ENCODE data around the gene ATP8A2. TPM values are rescaled to one million over a fixed set of nuclear protein-coding genes. Genes with fewer than 3 reads are reported as not detected.
"Not testable (repeated sequence)": the region's sequence is repeated elsewhere in the genome, so short reads cannot be mapped to it uniquely, and the experiment has no call there.

ATP8A2 gene
- polyA plus RNA-seq, 4 donors: 5.4 to 6.7 (median 5.7) TPM

DNA sequence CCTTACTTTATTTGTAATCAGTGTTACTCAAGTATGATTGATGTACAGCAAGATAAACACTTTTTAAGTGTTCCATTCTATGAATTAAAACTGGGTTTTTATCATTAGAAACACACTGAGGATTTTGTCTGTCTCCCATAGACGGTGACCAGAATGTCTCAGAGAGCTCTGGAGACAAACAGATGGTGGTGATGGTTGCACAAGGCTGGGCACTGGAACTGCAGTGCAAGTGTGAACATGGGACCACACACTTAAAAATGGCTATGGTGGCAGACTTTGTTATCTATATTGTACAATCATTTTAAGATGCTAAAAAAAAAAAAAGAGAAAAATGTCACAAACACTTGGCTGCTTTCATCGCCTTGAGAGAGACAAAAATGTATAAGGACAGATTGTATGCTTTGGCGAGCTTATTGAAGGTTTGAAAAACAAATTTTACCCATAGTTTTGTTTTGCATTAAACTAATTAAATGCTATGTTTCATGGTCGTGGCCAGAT is 407.1 kb downstream of the ATP8A2 start:
- no peak for DNase-seq (ENCODE audit: low read depth in 4 of 4, low spot score in 2 of 4)

DNA sequence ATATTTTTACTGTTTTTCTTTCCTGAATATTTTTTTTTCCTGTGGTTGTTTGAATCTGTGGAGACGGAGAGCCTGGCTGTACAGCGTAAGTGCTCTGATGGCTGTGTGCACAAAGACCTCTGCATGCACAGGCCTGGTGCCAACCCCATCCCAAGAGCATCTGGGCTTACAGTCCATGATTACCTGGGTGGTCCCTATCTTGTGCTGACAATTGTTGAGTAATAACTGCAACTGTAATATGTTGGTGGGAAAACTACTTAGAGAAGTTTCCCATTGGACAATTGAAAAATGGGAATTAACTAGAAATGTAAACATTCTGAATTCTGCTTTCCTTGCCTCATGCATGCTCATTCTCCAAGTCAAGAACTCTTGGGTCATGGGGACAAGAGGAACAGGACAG is 411.3 kb downstream of the ATP8A2 start:
- no peak for DNase-seq (ENCODE audit: low read depth in 4 of 4, low spot score in 2 of 4)

DNA sequence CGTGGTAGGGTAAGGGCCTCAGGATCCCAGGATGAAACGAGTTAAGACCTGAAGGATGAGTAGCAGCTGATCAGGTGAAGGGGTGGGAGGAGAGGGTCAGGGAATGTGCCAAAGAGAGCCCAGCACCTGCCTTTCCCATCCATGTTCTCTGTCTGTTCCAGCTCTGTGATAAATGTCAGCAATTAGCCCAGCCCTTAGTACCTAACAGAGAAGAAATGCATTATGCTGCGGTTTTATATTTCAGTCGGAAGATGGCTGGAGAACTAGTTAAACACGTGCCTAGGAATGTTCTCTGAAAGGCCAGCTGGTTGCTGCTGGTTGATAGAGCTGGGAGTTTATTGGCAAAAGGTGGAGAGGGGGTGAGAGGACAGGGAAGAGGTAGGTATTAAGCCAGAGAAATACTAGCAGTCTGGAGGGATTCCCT is 411.8 kb downstream of the ATP8A2 start:
- DNase-seq (ENCODE audit: low read depth in 4 of 4, low spot score in 2 of 4): no peak

DNA sequence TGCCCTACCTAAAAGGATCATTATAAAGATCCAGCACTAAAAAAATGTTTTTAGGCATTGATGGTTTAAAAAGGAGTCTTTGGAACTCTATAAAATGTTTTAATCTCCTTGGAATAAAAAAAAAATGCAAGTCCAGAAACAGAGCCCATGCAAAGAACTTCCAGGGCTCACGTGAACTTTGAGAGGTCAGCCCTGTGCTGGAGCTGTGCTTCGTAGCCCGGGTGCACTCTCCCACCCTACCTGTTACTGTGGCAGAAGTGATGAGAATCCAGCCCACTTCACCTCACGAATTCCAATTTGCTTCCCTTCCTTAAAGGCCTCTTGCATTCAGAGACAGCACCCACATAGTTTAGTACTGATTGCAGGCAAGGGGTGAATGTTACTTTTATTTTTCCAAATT is 412.3 kb downstream of the ATP8A2 start:
- no peak for DNase-seq (ENCODE audit: low read depth in 4 of 4, low spot score in 2 of 4)

DNA sequence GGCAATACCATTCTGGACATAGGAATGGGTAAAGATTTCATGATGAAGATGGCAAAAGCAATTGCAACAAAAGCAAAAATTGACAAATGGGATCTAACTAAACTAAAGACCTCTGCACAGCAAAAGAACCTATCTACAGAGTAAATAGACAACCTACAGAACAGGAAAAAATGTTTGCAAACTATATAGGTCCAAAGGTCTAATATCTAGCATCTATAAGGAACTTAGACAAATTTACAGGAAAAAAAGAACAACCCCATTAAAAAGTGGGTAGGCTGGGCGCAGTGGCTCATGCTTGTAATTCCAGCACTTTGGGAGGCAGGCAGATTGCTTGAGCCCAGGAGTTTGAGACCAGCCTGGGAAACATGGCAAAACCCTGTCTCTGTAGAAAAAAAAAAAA is 418.4 kb downstream of the ATP8A2 start:
- DNase-seq (ENCODE audit: low read depth in 4 of 4, low spot score in 2 of 4): not testable (repeated sequence)

DNA sequence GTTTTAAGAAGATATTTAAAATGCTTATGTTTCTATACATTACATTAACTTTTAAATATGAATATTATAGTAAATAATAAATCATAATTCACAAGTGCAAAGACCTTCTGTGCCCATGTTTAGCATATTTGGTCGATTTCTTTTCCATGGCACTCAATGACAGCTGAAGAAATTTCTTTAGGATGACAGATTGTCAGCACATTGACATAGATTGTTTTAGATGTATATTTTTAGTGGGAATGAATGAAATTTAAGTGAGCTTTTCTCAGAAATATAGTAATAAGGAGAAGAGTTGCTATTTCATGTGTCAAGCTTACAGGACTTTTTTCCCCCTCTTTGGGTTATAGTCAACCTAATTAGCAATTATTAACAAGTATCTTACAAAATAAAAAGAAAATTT is 423.5 kb downstream of the ATP8A2 start:
- DNase-seq (ENCODE audit: low read depth in 4 of 4, low spot score in 2 of 4): no peak

DNA sequence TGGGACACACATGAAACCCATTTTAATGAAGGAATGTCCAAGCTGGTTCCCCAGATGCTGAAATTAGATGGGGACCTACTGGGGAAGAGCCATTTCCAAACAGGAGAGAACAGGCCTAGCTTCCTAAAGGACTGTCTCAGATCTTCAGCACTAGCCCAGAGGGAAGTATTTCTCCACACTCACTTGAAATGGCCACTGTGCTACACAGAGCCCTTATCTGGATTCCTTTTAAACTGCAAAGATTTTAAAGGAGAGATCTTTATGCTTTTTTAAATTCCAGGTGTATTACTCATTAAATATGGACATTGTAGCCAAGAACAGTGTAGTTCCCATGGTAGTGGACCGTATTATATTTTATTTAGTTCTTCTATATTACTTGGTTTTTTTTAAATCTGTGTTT is 424.7 kb downstream of the ATP8A2 start:
- DNase-seq (ENCODE audit: low read depth in 4 of 4, low spot score in 2 of 4): no peak

DNA sequence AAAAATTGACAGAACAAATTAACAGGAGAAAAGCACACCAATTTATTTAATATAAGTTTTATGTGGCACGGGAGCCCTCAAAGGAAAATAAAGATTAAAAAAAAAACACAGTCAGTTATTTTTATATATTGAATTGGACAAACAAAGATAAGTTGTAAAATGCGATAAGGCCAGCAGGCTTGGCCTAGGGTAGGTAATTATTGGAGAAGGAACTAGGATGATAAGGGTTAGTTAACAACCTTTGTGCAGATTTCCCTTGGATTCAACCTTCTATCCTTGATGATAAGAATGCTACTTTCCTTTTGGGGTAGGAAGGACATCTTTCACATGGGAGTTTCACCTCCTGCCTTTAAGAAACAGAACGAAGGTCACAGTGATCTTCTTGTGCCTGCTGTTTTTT is 427.2 kb downstream of the ATP8A2 start:
- DNase-seq (ENCODE audit: low read depth in 4 of 4, low spot score in 2 of 4): no peak

DNA sequence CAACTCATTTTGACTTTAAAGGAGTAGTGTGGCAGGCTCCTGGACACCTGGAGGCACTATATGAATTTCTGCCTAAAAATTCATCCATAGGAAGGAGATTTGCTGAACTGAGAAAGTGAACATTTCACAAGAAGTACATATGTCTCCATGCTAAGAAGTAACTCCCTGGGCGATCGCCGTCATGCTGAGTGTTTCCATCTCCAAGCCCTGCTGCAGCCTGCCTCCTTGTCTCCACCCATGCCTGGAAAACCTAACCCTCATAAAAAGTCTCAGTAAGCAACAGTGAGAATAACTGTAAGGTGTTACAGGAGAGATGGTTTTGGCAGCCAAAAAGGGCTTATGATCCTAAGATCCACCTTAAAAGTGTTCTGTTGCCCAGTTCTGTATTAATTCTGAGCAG is 428.7 kb downstream of the ATP8A2 start:
- DNase-seq (ENCODE audit: low read depth in 4 of 4, low spot score in 2 of 4): no peak

DNA sequence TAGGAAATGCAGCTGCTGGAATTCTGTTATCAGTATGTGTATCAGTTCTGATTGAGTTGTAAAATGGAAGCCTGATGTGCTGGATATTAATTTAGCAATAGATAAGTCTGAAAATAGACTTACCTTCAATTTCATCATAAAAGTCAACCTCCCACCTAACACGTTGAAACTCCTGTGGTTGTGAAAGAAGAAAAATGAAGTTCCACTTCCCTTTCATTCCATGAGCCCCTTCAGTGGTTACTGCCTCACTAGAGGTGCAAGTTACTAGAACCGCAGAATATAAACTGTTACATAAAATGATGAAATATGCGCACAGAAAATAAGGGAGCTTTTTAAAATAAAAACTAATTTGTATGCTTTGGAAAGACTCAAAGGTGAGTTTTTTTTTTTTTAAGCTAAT is 430.8 kb downstream of the ATP8A2 start:
- DNase-seq (ENCODE audit: low read depth in 4 of 4, low spot score in 2 of 4): no peak

DNA sequence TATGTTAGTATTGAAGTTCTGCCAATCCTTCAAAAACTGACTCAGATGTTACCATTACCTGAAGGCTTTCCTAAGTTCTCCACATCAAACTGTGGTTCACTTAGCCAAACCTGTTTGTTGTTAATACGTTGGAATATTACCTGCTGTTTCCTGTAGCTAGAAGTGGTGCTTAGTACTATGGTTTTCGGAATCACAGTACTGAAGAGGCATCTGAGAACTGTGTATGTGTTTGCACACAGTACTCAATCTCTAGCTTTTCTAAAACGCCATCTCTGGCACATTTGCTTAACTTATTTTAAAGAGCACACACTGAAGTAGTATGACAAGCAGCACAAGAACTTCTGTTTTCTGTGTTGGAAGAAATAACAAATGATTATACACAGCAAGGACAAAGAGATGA is 431.9 kb downstream of the ATP8A2 start:
- DNase-seq (ENCODE audit: low read depth in 4 of 4, low spot score in 2 of 4): no peak

DNA sequence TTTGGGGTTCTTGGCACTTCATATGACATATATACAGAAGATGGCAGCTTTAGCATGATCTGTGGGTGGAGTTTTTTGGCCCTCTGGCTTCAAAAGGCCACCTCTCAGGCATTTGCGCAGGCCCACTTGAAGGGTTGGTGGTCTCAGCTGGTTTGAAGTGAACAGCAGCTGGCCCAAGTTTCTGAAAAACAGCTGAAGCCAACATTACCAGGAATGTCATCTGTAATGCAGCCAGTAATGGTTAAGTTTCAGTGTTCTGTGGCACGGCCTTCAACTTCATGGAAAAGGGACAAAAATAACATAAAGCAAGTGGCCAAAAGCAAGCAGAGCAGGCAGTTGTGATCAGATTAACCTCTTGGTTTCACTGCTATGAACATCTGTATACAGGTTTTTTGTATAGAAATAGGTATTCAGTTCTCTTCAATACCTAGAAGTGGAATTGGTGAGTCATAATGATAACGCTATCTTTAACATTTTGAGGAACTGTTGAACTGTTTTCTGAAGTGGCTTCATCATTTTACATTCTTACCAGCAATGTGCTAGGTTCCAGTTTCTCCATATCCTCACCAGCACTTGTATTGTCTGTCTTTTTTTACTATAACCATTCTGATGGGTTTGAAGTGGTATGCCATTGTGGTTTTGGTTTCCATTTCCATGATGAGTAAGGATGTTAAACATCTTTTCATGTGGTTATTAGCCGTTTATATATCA is 434.6 kb downstream of the ATP8A2 start:
- no peak for DNase-seq (ENCODE audit: low read depth in 4 of 4, low spot score in 2 of 4)

DNA sequence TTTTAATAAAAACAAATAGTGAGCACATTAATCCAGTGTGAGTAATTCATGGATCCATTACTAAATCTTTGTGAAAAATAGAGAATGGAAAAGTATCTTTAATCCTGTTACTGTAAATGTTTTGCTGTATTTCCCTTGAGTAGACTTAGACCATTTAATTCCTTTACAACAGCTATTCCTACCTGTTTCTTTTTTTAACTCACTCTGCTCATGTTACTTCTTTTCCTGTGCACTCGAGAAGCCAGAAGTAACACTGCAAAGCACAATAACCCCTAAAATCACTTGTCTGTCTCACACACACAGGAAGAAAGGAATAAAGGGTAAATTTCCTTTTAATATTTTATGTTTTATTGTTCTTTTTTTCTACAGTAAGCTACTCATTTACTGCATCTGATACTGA is 435.8 kb downstream of the ATP8A2 start:
- DNase-seq (ENCODE audit: low read depth in 4 of 4, low spot score in 2 of 4): no peak

DNA sequence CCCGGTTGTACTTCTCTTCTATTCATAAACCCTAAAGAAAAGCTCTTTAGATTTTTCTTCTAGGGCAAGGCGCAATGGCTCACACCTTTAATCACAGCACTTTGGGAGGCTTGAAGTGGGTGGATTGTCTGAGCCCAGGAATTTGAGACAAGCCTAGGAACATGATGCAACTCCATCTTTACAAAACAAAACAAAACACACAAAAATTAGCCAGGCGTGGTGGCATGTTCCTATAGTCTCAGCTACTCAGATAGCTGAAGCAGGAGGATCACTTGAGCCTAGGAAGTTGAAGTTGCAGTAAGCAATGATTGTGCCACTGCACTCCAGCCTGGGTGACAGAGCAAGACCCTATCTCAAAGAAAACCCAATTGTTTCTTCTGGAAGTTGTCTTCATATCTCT is 439.7 kb downstream of the ATP8A2 start:
- DNase-seq (ENCODE audit: low read depth in 4 of 4, low spot score in 2 of 4): no peak

DNA sequence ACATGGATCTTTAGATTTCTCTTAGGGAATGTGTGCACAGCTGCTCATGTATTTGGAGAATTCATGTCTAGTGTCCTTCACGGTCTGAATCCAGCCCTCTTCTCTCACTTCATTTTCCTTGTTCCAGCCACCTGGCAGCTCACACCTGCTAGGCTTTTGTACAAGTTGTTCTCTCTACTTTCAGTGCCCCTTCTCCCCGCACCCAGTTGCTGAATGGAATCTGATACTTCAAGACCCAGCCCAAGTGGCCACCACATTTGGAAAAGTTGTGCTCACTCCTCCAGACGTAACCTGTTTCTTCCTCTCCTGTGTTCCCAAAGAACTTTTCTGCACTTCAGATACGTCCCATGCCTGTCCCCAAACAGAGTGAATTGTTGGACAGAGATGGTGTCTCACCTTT is 444.5 kb downstream of the ATP8A2 start:
- DNase-seq (ENCODE audit: low read depth in 4 of 4, low spot score in 2 of 4): no peak

DNA sequence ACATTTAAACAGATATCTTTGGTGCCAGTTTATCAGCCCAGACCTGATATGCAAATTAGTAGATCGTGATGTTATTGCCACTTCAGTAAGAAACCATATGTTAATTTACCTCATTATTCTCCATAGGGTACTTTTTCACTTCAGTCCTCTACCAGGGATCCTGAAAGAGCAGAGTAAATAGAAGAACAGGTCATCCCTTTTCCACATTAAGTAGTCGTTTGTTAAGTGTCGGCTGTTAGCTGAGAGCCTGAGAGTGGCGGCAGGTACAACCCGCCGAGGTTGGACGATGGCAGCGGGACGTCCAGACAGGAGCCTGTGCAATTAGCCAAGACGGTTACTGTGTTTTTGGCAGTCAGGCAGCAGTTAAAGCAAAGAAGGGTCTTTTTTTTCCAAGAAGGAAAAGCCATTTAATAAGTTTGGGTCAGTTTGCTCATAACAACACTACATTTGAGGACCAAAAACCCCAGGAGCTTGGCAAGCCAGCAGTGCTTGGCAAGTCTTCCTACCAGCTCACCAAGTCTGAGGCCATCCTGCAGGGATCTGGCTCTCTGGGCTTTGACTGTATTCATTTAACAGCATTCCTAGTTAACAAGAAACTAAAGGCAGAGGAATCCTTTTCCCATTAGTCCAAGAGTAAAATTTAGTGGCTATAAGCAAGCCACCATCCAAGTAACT is 448.2 kb downstream of the ATP8A2 start:
- no peak for DNase-seq (ENCODE audit: low read depth in 4 of 4, low spot score in 2 of 4)

DNA sequence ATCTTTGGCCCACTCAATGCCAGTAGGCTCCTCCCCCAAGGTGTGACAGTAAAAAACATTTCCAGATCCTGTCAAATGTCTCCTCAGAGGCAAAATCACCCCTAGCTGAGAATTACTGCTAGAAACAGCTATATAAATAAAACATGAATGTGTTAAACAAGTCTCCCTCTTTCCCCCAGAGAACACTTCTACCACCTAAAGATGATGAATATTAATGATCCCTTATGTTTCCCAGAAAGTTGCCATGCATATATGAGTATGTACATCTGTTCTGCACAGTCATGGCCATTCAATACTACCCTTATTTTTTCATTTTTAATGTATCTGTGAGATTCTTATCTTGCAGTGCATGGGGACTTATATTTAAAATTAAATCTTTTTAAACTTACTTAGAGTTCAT is 450.0 kb downstream of the ATP8A2 start:
- no peak for DNase-seq (ENCODE audit: low read depth in 4 of 4, low spot score in 2 of 4)

DNA sequence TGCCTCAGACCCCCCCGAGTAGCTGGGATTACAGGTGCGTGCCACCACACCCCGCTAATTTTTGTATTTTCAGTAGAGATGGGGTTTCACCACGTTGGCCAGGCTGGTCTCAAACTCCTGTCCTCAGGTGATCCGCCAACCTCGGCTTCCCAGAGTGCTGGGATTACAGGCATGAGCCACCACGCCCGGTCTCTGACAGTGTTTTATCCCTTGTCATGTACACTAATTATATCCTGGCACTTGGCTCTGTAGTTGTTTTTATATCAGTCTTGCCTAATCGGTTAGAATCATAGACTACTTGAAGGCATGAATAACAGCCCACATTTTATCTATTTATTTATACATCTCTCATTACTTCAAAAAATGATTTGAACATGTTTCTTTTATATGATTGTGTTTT is 455.4 kb downstream of the ATP8A2 start:
- DNase-seq (ENCODE audit: low read depth in 4 of 4, low spot score in 2 of 4): not testable (repeated sequence)

DNA sequence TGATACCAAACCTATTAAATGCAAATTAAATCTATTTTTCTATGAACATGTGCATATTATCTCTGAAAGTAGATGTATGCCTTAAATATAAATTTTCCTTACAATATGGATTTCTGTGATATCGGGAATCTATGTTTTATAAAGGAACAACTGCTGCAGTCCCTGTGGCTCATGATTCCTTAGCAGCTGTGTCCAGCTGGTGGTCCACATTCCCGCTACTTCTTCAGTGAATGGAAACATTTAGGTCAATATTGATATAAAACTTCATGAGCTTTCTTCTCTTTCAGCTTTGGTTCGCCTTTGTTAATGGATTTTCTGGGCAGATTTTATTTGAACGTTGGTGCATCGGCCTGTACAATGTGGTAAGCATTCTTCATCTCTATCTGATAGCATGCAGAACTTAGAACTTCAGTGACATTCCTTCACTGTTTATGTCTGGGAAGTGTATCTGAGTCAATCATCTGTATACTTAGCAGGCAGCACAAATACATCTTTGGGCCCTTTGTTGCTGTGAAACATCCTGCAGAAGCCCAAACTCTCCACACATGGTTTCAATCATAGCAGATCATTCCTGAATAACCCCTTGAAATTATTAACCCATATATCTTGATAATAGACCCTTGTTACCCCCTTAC is 456.2 kb downstream of the ATP8A2 start:
- peak in 3 of 4 donors; percentile 55 to 69 (median 65) for DNase-seq (ENCODE audit: low read depth in 4 of 4, low spot score in 2 of 4)

DNA sequence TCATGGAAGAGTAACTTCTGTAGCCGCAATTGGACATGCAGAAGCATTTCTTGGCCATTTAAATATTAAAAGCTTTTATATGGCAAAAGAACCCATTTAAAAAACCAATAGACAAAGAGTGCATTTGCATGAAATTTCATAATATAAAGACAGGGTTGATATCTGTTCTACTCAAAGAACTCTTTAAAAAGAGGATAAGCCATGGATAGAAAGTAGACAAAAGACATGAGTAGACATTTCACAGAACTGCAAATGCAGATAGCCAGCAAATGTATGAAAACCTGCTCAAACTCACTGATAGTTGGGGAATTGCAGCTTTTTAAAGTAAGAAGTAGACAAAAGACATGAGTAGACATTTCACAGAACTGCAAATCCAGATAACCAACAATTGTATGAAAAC is 462.0 kb downstream of the ATP8A2 start:
- DNase-seq (ENCODE audit: low read depth in 4 of 4, low spot score in 2 of 4): no peak

DNA sequence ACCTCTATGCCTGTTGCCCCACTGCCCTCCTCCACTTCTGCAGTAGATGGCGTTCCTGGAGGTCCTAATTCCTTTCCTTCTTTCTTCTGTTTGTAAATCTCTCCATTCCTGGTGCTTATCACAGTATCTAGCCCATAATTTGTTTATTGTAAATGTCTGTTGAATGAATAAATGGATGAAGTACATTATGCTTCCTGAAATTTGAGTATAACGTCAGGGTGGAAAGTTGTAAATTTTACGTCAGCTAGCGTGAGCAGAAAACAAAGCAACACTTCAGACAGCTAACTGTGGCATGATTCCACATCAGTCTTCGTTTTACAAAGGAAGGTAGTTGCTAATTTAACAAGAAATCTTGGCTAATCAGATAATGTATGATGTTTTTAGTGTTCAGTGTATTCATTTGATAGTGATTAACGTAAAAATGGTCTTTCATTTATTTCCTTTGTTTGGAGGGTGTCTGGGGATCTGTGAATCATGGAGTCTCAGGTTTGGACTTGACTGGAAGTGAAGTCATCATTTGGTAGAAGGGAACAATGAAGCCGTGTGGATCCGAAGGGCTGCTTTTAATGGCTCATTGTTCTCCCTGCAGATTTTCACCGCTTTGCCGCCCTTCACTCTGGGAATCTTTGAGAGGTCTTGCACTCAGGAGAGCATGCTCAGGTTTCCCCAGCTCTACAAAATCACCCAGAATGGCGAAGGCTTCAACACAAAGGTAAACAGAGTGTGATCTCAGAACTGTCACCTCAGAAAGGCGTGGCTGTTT is 465.0 kb downstream of the ATP8A2 start:
- DNase-seq (ENCODE audit: low read depth in 4 of 4, low spot score in 2 of 4): no peak
